GM21367 (cell line): Measurements from ENCODE around the gene HAPLN3.

ENCODE experiments used
- ATAC-seq: cut with Tn5 transposase; IDR thresholded peaks from one replicate; pipeline ENCODE4 v1.9.1; 2021; ENCODE audit not compliant: unreplicated experiment

The HAPLN3 gene

GRCh38 chr15:88865498-88866099 lies 29.7 kb downstream of the HAPLN3 start:
- no peak for ATAC-seq

DNA sequence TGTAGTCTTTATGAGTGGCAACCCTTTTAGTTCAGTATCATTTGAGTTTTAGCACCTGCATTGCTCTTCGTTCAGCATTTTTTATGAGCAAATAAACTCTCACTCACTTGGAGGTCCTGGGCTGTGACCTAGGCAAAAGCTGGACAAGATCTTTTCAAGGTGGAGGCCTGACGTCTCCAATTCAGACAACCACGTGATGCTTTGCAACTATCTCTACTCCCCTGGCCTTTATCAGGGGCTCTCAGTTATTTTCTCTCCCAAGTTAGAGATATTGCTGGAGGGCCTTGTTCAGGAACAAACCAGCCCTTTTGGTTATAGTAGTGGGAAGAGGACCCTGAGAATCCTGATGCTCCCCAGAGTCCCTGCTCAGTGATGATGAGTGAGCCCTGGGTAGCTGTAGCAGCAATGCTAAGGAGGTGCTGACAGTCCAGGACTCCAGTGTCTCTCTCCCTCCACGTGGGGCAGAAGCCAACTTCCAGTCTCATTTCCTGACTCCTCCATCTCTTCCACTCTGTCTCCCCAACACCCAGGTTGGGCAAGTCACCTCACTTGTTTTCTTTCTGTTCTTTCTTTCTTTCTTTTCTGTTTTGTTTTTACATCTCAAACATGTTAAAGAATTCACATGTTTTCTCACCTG lies 30.4 kb downstream of the HAPLN3 start:
- ATAC-seq = no peak

- no peak for ATAC-seq
Measured at GRCh38 chr15:88863412-88863811, 31.9 kb downstream of the HAPLN3 start.

DNA sequence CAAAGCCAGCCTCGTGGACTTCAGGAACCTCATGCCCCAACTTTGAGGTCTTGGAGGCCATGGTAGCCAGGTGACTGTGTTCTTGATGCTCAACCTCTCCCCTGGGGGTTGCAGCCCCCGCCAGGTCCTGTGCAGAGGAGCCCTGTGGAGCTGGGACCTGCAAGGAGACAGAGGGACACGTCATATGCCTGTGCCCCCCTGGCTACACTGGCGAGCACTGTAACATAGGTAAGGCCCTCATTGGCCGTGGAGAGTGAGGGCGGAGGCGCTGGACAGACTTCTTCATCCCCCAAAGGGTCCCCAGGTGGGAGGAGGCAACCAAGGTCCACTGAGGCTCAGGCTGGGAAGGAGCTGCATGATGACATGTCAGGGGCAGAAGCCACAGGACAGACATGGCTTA lies 35.1 kb downstream of the HAPLN3 start:
- no peak for ATAC-seq

DNA sequence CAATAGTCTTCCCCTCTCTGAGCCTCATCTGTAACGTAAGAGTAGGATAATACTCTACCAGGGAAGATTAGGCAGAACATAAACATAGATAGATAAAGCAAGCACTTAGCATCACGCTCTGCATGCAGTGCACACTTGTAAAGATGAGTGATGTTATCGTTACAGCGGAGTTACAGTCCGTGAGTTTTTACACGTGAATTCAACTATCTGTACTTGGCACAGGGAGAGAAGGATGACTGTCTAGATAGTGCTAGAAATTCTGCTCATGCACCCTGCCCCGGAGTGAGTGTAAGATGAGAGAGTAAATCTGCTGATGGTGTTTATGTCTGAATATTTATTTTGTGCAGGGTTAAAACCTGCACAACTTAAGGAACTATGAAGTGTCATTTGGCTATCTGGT lies 35.8 kb downstream of the HAPLN3 start:
- no peak for ATAC-seq

GRCh38 chr15:88858934-88859333 lies 36.4 kb downstream of the HAPLN3 start:
- ATAC-seq = no peak

GRCh38 chr15:88852476-88852875 lies 42.9 kb downstream of the HAPLN3 start:
- ATAC-seq = no peak

DNA sequence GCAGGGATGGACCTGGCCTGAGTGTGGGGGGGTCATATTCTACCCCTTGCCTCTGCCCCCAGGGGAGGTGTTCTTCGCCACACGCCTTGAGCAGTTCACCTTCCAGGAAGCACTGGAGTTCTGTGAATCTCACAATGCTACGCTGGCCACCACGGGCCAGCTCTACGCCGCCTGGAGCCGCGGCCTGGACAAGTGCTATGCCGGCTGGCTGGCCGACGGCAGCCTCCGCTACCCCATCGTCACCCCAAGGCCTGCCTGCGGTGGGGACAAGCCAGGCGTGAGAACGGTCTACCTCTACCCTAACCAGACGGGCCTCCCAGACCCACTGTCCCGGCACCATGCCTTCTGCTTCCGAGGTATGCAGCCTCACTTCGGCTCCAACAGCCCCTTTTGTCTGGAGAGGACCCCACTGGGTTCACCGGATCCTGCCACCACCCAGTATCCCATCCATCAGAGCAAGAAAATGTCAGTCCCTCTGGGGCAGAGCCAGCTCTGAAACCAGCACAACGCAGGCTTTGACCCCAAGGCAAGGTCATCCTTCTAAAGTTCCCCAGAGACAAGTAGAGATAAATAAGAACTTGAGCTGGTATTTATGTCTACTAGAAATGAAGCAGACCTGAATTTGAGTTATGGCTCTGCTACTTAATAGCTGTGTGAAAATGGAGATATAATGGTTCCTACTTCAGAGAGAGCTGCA lies 45.8 kb downstream of the HAPLN3 start:
- ATAC-seq = no peak

DNA sequence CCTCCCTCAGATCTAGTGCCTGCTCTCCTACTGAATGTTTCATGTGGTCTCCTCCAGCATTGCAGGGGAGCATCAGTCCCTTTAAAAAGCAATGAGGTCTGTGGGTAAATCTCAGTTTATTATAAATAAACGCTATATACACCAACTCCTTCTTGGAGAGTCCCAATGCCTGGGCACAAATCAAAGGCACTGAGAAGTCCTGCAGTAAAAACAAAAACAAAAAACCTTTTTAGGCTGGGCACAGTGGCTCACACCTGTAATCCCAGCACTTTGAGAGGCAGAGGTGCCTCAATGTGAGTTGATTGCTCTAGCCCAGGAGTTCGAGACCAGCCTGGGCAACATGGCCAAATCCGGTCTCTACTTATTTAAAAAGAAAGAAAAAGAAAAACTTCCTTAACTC lies 47.1 kb downstream of the HAPLN3 start:
- ATAC-seq = no peak

DNA sequence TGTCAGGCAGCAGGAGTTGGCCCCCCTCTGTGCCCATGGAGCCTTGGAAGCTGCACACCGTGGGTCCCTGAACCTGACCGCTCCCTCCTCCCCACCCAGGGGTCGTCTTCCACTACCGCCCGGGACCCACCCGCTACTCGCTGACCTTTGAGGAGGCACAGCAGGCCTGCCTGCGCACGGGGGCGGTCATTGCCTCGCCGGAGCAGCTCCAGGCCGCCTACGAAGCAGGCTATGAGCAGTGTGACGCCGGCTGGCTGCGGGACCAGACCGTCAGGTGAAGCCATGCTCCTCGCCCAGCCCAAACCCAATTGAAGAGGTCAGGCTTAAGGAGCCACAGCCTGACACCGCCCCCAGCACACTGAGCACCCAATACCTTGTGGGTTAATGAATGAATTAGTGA lies 48.2 kb downstream of the HAPLN3 start:
- no peak for ATAC-seq

DNA sequence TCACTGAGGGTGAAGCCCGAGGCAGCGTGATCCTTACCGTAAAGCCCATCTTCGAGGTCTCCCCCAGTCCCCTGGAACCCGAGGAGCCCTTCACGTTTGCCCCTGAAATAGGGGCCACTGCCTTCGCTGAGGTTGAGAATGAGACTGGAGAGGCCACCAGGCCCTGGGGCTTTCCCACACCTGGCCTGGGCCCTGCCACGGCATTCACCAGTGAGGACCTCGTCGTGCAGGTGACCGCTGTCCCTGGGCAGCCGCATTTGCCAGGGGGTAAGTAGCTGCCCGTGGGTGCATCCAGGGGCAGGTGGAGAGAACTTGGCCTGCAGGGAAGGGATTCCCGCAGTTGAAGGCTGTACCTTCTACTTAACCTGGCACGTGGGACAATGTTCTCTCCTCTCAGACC lies 49.7 kb downstream of the HAPLN3 start:
- ATAC-seq = no peak

- ATAC-seq = no peak
Measured at GRCh38 chr15:88844749-88845386, 50.5 kb downstream of the HAPLN3 start.

DNA sequence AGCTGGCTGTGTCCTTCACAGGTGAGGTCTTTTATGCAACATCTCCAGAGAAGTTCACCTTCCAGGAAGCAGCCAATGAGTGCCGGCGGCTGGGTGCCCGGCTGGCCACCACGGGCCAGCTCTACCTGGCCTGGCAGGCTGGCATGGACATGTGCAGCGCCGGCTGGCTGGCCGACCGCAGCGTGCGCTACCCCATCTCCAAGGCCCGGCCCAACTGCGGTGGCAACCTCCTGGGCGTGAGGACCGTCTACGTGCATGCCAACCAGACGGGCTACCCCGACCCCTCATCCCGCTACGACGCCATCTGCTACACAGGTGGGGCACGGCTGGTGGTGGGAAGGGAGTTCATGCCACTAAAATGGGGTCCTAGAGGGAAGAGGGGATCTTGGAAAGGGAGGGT lies 52.0 kb downstream of the HAPLN3 start:
- no peak for ATAC-seq

DNA sequence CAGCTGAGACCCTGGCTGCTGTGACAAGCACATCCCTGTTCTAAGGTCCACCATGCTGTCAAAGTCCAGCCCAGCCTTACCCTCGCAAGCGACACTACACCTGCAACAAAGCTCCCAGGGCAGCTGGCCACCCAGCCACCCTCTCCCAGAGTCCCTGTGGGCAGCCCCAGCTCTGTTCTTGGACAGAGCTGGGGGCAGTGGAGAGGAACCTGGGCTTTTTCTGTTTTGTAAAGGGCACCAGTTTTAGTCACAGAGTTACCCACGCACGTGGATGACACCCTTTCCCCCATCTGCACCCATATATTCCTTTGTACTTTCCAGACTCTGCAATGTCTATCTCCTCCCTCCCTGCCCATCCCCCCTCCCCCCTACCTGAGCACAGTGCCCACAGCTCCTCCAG lies 53.2 kb downstream of the HAPLN3 start:
- no peak for ATAC-seq

DNA sequence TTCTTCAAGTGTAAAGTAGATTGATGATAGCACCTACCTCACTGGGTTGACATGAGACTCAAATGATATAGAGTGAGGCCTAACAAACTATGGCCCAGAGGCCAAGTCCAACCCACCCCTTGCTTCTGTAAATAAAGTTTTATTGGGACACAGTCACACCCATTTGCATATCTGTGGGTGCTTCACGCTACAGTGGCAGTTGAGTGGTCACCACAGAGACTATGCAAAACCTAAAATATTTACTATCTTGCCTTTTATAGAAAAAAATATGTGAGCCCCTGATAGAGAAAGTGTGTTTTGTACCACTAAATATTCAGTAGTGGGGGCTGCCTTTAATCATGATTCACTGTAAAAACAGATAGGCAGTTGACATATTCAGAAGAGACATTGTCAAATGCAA lies 54.1 kb downstream of the HAPLN3 start:
- no peak for ATAC-seq

- no peak for ATAC-seq
Measured at GRCh38 chr15:88839961-88840360, 55.4 kb downstream of the HAPLN3 start.

- no peak for ATAC-seq
Measured at GRCh38 chr15:88839146-88839545, 56.2 kb downstream of the HAPLN3 start.

GRCh38 chr15:88838667-88839066 lies 56.7 kb downstream of the HAPLN3 start:
- no peak for ATAC-seq

DNA sequence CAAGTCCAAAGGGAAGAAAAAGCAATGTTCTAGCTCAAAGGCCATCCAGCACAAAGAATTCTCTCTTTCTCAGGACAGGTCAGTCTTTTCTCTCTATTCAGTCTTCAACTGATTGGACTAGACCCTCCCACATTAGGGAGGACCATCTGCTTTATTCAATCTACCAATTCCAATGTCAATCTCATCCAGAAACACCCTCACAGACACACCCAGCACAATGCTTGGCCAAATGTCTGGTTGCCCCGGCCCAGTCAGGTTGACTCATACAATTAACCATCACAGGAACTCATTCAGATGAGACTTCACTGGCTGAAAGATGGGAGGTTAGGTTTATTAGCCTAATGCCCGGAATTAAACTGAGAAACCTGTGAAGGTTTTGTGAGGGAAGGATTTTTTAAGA lies 59.7 kb downstream of the HAPLN3 start:
- ATAC-seq = no peak

GRCh38 chr15:88835119-88835518 lies 60.2 kb downstream of the HAPLN3 start:
- ATAC-seq = no peak

- ATAC-seq = no peak
Measured at GRCh38 chr15:88834211-88834812, 61.0 kb downstream of the HAPLN3 start.

GRCh38 chr15:88833731-88834100 lies 61.6 kb downstream of the HAPLN3 start:
- no peak for ATAC-seq
